Gastroesophageal sphincter (tissue), 4 donors: ENCODE data around the gene ROBO1. TPM values are rescaled to one million over a fixed set of nuclear protein-coding genes. Genes with fewer than 3 reads are reported as not detected.

Experiments used
- ATAC-seq: fragments of 150-250 bp; one replicate; pipeline ENCODE4 v1.9.1; 2016; ENCODE audit warnings: mild to moderate bottlenecking, moderate library complexity
- H3K27ac ChIP-seq, 4 donors: fragments of 200-600 bp; sonication (generic) in 3 of 4; 1 replicate in 3 of 4; 2 replicates in 1 of 4; pipeline ENCODE4 v1.5.1; 2016 to 2019
- H3K27me3 ChIP-seq: fragments of 200-600 bp; sonication (generic); one replicate; pipeline ENCODE4 v1.5.1; 2019
- H3K36me3 ChIP-seq, 2 donors: fragments of 200-600 bp; sonication (generic); one replicate each; pipeline ENCODE4 v1.5.1; 2019; ENCODE audit warnings: control low read depth in 1 of 2
- H3K4me1 ChIP-seq, 3 donors: fragments of 200-600 bp; sonication (generic); 1 replicate in 2 of 3; 2 replicates in 1 of 3; pipeline ENCODE4 v1.5.1; 2016 to 2019; ENCODE audit warnings: control low read depth in 2 of 3
- H3K4me3 ChIP-seq, 2 donors: fragments of 200-600 bp; sonication (generic); one replicate each; pipeline ENCODE4 v1.5.1; 2019; ENCODE audit warnings: mild to moderate bottlenecking in 1 of 2, moderate library complexity in 1 of 2
- H3K9me3 ChIP-seq, 3 donors: fragments of 200-600 bp; sonication (generic); one replicate each; pipeline ENCODE4 v1.5.1; 2017 to 2019; ENCODE audit warnings: control low read depth in 2 of 3
- EP300 ChIP-seq: sonication (generic); formaldehyde crosslinking; IDR thresholded peaks from one replicate; pipeline ENCODE4 v1.6.1; 2017; ENCODE audit warnings: antibody characterized with exemption, mild to moderate bottlenecking
- POLR2A ChIP-seq, 2 donors: fragments of 450-650 bp; IDR thresholded peaks; one replicate each; pipeline ENCODE4 v1.6.1; 2017; ENCODE audit warnings: antibody characterized with exemption in 2 of 2, mild to moderate bottlenecking in 2 of 2, moderate library complexity in 1 of 2
- POLR2AphosphoS5 ChIP-seq: sonication (generic); formaldehyde crosslinking; IDR thresholded peaks from one replicate; pipeline ENCODE4 v1.6.1; 2017; ENCODE audit warnings: antibody characterized with exemption
- WGBS, 2 donors: methylation state at CpG; one replicate each; pipeline ENCODE4 v1.1.5; 2018; ENCODE audit warnings: low coverage in 1 of 2; 5-methylcytosine and 5-hydroxymethylcytosine counted together
- total RNA-seq, 4 donors: library from RNA; depleted of rRNA; stranded (reverse); fragments of >200 nt; gene quantifications; one replicate each; pipeline ENCODE4 v1.1.0, GENCODE V29; 2016
- TF ChIP-seq, protein P1 (sequence below), 4 experiments: fragments of 200-600 bp in 2 of 4; fragments of 450-650 bp in 2 of 4; sonication (generic) in 1 of 4; IDR thresholded peaks; one replicate each; pipeline ENCODE4 v1.5.1; 2017 to 2019; ENCODE audit warnings: antibody characterized with exemption in 4 of 4, mild to moderate bottlenecking in 2 of 4, moderate library complexity in 2 of 4

Gene ROBO1
- total RNA-seq, 4 donors from 2014 or later = 9.7 to 15.3 (median 12.9) TPM

DNA sequence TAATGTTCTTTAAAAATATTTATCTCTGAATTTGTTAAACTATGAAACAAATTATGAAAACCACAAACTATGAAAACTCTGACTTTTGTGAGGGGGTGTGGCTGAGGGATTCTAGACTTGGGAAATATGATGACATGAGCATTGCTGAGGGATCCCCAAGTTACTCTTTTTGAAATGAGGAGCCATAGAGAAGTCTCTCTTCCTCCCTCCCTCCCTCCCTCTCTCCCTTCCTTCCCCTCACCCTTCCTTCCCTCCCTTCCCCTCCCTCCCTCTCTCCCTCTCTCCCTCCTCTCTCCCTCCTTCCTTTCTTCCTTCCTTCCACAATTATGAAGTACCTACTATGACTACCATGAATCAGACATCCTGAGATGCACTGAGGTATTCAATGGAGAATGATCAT lies 673.1 kb downstream of the ROBO1 start:
- Histone ChIP-seq H3K4me1 (no peaks in the 10 kb centered on the region), H3K27me3 (no peaks in the 10 kb centered on the region), H3K9me3 (no peaks in the 10 kb centered on the region), H3K4me3 (no peak overlapping the region), H3K27ac (no peak overlapping the region), H3K36me3 (no peaks in the 10 kb centered on the region)
- TF ChIP-seq POLR2A (IDR thresholded peaks at IDR 0.05) (no peak), POLR2AphosphoS5 (no peak), EP300 (no peak)
- TF ChIP-seq, protein P1, sequence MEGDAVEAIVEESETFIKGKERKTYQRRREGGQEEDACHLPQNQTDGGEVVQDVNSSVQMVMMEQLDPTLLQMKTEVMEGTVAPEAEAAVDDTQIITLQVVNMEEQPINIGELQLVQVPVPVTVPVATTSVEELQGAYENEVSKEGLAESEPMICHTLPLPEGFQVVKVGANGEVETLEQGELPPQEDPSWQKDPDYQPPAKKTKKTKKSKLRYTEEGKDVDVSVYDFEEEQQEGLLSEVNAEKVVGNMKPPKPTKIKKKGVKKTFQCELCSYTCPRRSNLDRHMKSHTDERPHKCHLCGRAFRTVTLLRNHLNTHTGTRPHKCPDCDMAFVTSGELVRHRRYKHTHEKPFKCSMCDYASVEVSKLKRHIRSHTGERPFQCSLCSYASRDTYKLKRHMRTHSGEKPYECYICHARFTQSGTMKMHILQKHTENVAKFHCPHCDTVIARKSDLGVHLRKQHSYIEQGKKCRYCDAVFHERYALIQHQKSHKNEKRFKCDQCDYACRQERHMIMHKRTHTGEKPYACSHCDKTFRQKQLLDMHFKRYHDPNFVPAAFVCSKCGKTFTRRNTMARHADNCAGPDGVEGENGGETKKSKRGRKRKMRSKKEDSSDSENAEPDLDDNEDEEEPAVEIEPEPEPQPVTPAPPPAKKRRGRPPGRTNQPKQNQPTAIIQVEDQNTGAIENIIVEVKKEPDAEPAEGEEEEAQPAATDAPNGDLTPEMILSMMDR (IDR thresholded peaks at IDR 0.05) = no peak
- no peak for ATAC-seq

DNA sequence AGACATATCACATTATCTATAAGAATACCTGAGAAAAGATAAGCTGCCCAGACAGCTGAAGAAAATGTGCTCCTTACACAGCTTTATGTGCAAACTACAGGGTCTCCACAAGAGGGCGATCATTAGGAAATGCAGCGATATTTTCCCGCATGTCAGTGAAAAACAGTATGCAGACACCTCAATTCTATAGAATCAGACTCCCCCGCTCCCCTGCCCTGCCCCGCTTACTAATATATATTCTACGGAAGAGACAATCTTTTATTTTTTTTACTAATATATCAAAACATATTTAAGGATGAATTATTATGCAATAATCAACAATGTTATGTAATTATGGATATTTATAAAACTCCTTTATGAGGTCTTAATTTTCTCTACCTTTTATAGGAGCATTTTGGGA lies 681.3 kb downstream of the ROBO1 start:
- Histone ChIP-seq H3K27me3 (no peaks in the 10 kb centered on the region), H3K36me3 (no peaks in the 10 kb centered on the region), H3K9me3 (no peaks in the 10 kb centered on the region), H3K27ac (no peak overlapping the region), H3K4me3 (no peak overlapping the region), H3K4me1 (no peaks in the 10 kb centered on the region)
- ATAC-seq = no peak
- TF ChIP-seq POLR2A (IDR thresholded peaks at IDR 0.05) = no peak
- TF ChIP-seq EP300 = no peak
- TF ChIP-seq, protein P1 (IDR thresholded peaks at IDR 0.05) = peak; percentile 35 to 66 (median 54)
- TF ChIP-seq POLR2AphosphoS5 = no peak
- WGBS, 2 donors = 9 to 12% methylated on average over 6 of the region's 6 CpGs

DNA sequence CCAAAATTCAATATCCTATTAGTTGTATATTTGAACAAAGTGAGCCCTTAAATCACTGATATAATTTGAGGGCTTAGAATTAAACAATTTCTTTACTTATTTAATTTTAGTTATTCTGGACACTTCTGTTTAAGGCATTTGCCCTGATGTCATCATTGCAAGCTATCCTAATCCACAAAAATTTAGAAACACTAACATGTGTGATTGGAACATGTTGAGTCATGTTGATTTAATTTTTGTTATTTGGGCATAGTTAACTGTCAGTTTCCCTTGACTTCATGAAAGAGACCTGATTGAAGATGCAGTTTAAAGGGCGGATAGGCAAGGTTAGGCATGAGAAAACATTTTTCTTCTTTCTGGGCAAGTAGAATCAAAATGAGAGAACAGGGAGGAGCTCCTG lies 682.6 kb downstream of the ROBO1 start:
- H3K36me3 ChIP-seq = no peaks in the 10 kb centered on the region
- H3K4me1 ChIP-seq = no peaks in the 10 kb centered on the region
- 80% methylated on average over 1 of the region's 1 CpG; no CpG with 5 or more reads in 1 of the 2 donors for WGBS, 2 donors
- no peaks in the 10 kb centered on the region for H3K27me3 ChIP-seq
- no peak overlapping the region for H3K27ac ChIP-seq
- no peak for TF ChIP-seq POLR2AphosphoS5
- TF ChIP-seq, protein P1 (IDR thresholded peaks at IDR 0.05) = no peak
- no peak for TF ChIP-seq POLR2A (IDR thresholded peaks at IDR 0.05)
- TF ChIP-seq EP300 = no peak
- H3K9me3 ChIP-seq = no peaks in the 10 kb centered on the region
- no peak for ATAC-seq
- H3K4me3 ChIP-seq = no peak overlapping the region

DNA sequence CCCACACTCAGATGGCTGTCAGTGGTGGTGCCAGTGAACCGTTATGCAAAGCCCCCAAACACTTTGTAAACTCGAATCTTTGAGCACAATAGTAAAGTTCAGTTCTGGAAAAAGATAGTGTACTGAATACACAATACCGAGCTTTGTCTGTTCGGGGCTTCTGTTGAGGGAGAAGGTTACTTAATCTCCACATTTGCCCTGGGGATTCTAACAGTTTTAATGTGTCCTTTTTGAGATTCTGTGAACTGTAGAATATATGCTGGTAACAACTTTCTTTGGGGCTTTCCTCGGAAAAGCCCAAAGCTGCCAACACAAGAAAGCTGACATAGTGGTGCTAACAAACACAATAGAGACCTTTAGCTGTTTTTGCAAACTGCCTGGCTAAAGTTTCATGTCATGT lies 686.5 kb downstream of the ROBO1 start:
- Histone ChIP-seq H3K4me3 (no peak overlapping the region), H3K27ac (no peak overlapping the region), H3K9me3 (no peaks in the 10 kb centered on the region), H3K36me3 (no peaks in the 10 kb centered on the region), H3K27me3 (no peaks in the 10 kb centered on the region), H3K4me1 (no peaks in the 10 kb centered on the region)
- WGBS, 2 donors = 57 to 73% methylated on average over 5 of the region's 5 CpGs
- ATAC-seq = no peak
- TF ChIP-seq POLR2AphosphoS5 = no peak
- no peak for TF ChIP-seq EP300
- TF ChIP-seq POLR2A (IDR thresholded peaks at IDR 0.05) = no peak
- TF ChIP-seq, protein P1 (IDR thresholded peaks at IDR 0.05) = no peak

DNA sequence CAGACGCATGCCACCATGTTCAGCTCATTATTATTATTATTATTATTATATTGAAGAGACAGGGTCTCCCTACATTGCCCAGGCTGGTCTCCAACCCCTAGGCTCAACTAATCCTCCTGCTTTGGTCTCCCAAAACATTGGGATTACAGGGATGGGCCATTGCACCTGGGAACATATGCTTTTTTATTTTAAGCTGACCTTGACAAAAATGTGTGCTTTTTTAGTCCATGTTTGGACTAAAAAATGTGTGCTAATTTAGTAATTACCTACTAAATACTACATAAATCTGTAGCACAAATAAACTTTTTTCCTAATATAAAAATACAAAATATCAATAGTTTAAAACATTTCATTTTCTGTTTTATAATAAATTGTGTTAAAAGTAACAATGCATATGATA lies 693.2 kb downstream of the ROBO1 start:
- H3K9me3 ChIP-seq = no peaks in the 10 kb centered on the region
- H3K4me1 ChIP-seq = no peaks in the 10 kb centered on the region
- TF ChIP-seq, protein P1 (IDR thresholded peaks at IDR 0.05) = no peak
- TF ChIP-seq POLR2A (IDR thresholded peaks at IDR 0.05) (no peak), POLR2AphosphoS5 (no peak), EP300 (no peak)
- no peak for ATAC-seq
- H3K27me3 ChIP-seq = no peaks in the 10 kb centered on the region
- no peaks in the 10 kb centered on the region for H3K36me3 ChIP-seq
- WGBS, 2 donors = 91% methylated on average over 1 of the region's 1 CpG; no CpG with 5 or more reads in 1 of the 2 donors
- H3K27ac ChIP-seq = no peak overlapping the region
- no peak overlapping the region for H3K4me3 ChIP-seq
